ENCODE results near the gene GALNT12. TPM values are rescaled to one million over a fixed set of nuclear protein-coding genes. Genes with fewer than 3 reads are reported as not detected.

GALNT12 gene
- total and polyA plus RNA-seq, 4 donors, result 0.16 to 1.4 (median 0.25) TPM; not detected in 1

DNA sequence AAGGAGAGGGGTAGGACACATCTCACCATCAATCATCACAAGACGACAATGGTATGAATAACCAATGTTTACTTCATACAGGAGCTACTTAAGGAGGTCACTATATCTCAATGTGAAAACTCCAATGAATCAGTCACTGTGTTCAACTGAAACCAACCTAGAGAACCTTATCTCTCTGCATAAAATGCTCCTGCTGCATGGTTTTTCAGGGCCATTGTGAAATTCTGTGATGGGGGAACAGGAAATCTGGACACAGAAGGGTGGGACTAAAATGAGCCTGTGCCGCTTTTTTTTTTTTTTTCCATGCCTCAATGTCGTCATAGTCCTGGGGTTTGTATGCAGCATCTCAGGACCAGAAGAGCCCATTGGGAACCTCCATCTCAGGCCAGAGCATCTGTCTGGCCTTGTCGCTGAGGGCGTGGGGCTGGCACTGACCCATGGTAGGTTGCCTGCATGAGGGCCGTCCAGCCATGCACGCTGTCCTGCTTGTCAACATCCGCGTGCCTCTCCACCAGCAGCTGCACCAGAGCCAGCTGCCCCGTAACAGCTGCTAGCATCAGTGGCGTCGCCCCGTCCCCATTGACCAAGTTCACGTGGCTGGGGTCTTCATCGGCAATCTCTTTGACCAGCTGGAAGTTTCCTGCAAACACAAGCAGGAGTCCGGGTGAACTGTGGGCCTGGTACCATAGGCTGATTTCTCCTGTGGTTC lies 23.8 kb upstream of the GALNT12 start:
- no peaks in the 10 kb centered on the region for H3K4me1 ChIP-seq (ENCODE audit: control insufficient read depth in 4 of 4, insufficient read depth in 4 of 4, low read length in 3 of 4)
- H3K27me3 ChIP-seq (ENCODE audit: control insufficient read depth in 4 of 4, insufficient read depth in 4 of 4, low read length in 3 of 4), result no peaks in the 10 kb centered on the region
- DNase-seq (ENCODE audit: low spot score), result no peak
- no peak overlapping the region for H3K4me3 ChIP-seq (ENCODE audit: low read depth in 1 of 3, low read length in 3 of 3)
- H3K9ac ChIP-seq (ENCODE audit: low read depth in 1 of 2, low read length in 2 of 2), result no peak overlapping the region
- H3K36me3 ChIP-seq (ENCODE audit: control insufficient read depth in 4 of 4, insufficient read depth in 3 of 4, low read depth in 1 of 4, low read length in 3 of 4), result peaks cover 0 to 2% (median 0%) of the 10 kb centered on the region in 4 donors
- no peak for TF ChIP-seq NR2F2 (IDR thresholded peaks at IDR 0.05)
- TF ChIP-seq EGR1 (IDR thresholded peaks at IDR 0.05; ENCODE audit: low read depth in 2 of 2), result no peak
- no peak for TF ChIP-seq HNF4A (conservative IDR thresholded peaks at IDR 0.05)
- no peak for TF ChIP-seq HNF4G (IDR thresholded peaks at IDR 0.05)
- TF ChIP-seq FOXA1 (IDR thresholded peaks at IDR 0.05), result no peak
- TF ChIP-seq RXRA (IDR thresholded peaks at IDR 0.05), result no peak
- TF ChIP-seq FOXA2 (IDR thresholded peaks at IDR 0.05), result no peak
- no peak overlapping the region for H3K27ac ChIP-seq (ENCODE audit: low read depth in 1 of 2, low read length in 2 of 2)
- WGBS, result 96% methylated on average over 16 of the region's 16 CpGs
- no peaks in the 10 kb centered on the region for H3K9me3 ChIP-seq (ENCODE audit: control insufficient read depth in 4 of 4, low read length in 3 of 4)

GRCh38 chr9:98784831-98785806 lies 22.4 kb upstream of the GALNT12 start:
- H3K9me3 ChIP-seq (ENCODE audit: control insufficient read depth in 4 of 4, low read length in 3 of 4), result no peaks in the 10 kb centered on the region
- H3K9ac ChIP-seq (ENCODE audit: low read depth in 1 of 2, low read length in 2 of 2), result no peak overlapping the region
- no peak for TF ChIP-seq CTCF (IDR thresholded peaks at IDR 0.05; ENCODE audit: low read depth, low read length, missing input control)
- no peak for TF ChIP-seq HNF4A (conservative IDR thresholded peaks at IDR 0.05)
- TF ChIP-seq, protein P1, sequence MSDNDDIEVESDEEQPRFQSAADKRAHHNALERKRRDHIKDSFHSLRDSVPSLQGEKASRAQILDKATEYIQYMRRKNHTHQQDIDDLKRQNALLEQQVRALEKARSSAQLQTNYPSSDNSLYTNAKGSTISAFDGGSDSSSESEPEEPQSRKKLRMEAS (IDR thresholded peaks at IDR 0.05), result no peak
- TF ChIP-seq ATF3 (IDR thresholded peaks at IDR 0.05), result no peak
- TF ChIP-seq ZBTB33 (IDR thresholded peaks at IDR 0.05), result no peak
- TF ChIP-seq EGR1 (IDR thresholded peaks at IDR 0.05; ENCODE audit: low read depth in 2 of 2), result no peak
- TF ChIP-seq REST (IDR thresholded peaks at IDR 0.05), result no peak
- TF ChIP-seq RXRA (IDR thresholded peaks at IDR 0.05), result no peak
- TF ChIP-seq YY1 (IDR thresholded peaks at IDR 0.05), result no peak
- no peak for TF ChIP-seq RAD21 (IDR thresholded peaks at IDR 0.05)
- TF ChIP-seq SP1 (IDR thresholded peaks at IDR 0.05), result no peak
- peaks cover 0 to 2% (median 0%) of the 10 kb centered on the region in 4 donors for H3K36me3 ChIP-seq (ENCODE audit: control insufficient read depth in 4 of 4, insufficient read depth in 3 of 4, low read depth in 1 of 4, low read length in 3 of 4)
- no peak overlapping the region for H3K27ac ChIP-seq (ENCODE audit: low read depth in 1 of 2, low read length in 2 of 2)
- DNase-seq (ENCODE audit: low spot score), result no peak
- WGBS, result 85% methylated on average over 11 of the region's 11 CpGs
- no peak overlapping the region for H3K4me3 ChIP-seq (ENCODE audit: low read depth in 1 of 3, low read length in 3 of 3)
- no peaks in the 10 kb centered on the region for H3K4me1 ChIP-seq (ENCODE audit: control insufficient read depth in 4 of 4, insufficient read depth in 4 of 4, low read length in 3 of 4)
- no peaks in the 10 kb centered on the region for H3K27me3 ChIP-seq (ENCODE audit: control insufficient read depth in 4 of 4, insufficient read depth in 4 of 4, low read length in 3 of 4)
